HG03066 (cell line): Measurements from ENCODE around the gene MLN.

Source experiments
- ATAC-seq: cut with Tn5 transposase; IDR thresholded peaks from one replicate; pipeline ENCODE4 v1.9.1; 2021; ENCODE audit warnings: low read depth; ENCODE audit not compliant: unreplicated experiment

MLN gene

DNA sequence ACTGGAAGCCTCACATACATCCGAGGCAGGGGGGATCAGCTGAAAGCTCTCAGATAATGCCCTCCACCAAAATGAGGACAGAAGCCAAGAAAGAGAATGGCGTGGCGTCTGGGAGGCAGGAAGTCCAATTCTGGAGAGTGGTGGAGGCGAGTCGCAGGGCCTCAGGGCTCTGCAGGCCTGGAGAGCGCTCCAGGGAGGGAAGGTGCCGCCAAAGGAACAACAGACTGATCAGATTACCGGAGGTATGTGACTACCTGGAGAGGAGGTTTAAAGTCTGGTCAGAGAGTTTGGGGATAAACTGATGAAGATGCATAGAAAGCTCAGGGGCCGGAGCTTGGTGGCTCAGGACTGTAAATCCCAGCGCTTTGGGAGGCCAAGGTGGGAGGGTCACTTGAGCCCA lies 45.9 kb downstream of the MLN start:
- ATAC-seq, result no peak

DNA sequence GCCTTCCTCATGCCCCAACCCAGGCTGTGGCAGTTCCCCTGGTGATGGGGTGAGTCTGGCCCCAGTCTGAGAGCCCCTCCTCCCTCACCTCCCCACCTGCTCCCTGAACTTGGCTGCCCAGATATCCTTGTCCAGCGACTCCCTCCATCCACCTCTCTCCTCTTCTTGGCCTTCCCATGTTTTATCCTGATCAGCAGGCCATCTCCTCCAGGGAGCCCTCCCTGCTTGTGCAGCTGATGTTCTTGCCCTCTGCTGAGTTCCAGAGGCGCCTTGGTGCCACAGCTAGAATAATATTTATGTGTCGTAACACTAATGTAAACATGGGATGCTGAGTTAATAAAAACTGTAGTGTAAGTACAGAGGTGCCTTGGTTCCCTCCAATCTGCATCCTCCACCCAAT lies 46.7 kb downstream of the MLN start:
- no peak for ATAC-seq

DNA sequence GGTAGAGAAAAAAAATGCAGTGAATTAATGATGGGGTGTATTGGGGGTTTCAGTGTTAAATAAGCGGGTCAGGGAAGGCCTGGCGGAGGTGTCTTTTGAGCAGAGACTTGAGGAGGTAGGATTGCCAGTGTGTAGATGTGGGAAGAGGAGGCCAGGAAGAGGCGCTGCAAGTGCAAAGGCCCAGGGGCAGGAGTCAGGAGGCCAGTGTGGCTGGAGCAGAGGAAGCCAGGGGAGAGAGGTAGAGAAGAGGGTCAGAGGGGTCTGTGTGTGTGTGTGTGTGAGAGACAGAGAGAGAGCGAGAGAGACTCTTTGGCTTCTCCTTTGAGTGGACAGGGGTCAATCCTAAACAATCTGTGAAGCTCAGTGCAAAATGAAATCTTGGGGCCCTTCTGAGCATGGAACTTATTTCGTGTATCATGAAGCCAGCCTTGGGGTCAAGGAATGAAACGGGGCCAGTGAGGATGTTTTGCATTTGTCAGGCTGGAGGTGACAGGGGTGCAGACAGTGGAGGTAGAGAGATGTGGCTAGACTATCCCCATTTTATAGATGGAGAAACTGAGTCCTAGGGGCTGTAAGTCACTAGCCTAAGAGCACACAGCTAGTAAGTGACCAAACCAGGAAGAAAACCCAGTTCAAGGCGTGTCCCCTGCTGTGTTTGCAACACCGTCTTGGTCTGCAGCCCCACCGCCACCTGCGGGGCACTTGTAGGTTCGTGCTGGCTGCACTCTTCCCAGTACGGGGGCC lies 47.4 kb downstream of the MLN start:
- ATAC-seq, result no peak

DNA sequence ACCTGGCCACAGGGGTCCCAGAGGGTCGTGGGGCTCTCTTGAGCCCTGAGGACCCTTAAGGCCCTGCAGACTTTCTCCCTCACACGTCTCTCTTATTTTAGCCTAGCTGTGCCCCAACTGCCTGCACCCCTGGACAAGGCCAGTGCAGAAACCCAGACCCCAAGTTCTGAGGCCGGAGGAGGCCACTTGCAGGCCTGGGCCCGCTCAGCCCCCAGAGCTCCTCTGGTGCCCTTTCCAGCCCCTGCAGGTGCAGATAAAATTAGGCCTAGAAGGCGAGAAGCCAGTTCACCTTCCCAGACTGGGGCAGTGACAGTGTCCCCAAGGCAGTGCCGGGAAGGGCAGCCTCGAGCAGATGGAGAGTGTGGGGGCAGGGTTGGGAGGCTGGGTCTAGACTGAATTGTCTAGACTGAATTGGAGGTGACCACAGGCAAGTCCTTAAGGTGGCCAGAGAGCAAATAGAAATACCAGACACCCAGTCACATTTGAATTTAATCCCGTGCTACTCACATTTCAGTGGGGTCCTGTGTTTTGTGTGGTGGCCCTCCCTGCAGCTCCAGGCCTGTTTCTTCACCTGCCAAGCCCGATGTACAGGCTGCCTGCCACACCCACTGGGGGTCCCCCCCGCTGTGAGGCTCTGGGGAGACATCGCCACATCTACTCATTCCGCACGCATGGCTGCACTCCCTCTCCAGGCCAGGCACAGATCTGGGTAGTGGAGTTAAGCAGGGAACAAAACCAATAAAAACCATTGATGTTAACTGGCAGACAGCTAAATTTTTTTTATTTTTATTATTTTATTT lies 48.5 kb downstream of the MLN start:
- ATAC-seq, result no peak

DNA sequence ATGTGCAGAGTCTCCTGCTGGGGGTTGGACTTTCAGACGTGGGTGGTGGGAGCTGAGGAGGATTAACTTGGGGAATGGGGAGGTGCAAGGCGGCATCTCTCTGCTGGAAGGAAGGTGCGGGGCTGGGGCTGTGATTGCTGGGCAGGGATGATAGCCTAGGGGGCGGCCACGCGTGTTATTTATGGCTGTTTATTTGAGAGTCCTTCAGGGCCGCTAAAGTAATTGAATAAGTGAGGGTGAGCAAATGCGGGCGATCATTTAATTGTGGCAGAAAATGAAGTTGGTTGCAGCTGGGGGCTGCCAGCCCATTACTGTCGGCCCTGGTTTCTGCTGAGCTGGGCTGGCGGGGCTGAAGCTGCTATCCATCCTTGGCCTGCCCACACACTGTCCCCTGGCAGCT lies 49.6 kb downstream of the MLN start:
- ATAC-seq, result no peak

DNA sequence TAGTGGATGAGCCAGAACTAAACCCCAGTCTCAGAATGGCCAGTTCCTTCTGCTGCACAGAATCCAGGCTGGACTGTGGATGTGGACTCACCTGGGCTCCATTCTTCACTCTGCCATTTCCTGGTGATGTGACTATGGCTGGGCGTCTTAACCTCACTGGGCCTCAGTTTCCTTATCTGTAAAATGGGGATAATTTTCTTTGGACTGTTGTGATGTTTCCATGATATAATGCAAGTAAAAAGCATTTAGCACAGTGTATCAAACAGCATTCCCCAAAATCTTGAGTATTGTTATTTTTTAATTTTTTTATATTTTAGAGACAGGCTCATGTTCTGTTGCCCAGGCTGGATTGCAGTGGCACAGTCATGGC lies 51.2 kb downstream of the MLN start:
- no peak for ATAC-seq

DNA sequence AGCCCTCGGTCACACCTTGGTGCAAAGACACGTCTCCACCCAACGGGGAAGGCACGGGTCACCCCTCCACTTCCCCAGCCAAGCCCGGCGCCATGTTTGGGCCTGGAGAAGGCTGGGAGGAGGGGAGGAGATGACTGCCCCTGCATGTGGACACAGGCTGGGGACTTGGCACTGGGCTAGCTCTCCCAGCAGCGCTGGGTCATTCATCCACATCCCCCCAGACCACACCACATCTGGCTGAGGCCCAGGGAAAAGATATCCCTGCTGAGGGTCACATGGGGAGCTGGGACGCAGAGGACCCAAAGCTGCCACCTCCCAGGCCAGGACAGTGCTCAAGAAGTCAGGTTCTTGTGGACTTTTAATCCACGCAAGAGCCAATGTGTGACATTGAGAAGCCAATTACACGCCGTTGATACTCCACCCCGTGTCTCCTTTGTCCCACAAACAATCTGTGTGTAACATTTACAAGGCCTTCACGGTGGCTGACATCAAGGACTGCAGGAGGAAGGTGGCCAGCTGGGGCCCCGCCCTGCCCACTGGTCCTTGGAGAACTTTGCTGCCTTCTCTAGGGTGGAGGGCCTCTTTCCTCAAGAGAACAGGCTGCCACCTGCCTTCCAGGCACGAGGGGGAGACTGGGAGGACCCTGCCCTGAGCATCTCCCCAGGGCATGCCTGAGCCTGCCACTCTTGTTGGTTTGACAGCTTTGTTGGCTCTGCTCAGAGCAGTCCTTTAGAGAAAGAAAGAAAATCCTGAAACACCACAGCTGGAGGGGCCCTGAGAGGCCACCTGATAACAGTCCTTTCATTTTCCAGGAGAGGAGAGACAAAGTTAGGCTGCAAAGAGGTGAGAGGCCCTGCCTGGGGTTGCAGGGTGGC lies 51.8 kb downstream of the MLN start:
- no peak for ATAC-seq

DNA sequence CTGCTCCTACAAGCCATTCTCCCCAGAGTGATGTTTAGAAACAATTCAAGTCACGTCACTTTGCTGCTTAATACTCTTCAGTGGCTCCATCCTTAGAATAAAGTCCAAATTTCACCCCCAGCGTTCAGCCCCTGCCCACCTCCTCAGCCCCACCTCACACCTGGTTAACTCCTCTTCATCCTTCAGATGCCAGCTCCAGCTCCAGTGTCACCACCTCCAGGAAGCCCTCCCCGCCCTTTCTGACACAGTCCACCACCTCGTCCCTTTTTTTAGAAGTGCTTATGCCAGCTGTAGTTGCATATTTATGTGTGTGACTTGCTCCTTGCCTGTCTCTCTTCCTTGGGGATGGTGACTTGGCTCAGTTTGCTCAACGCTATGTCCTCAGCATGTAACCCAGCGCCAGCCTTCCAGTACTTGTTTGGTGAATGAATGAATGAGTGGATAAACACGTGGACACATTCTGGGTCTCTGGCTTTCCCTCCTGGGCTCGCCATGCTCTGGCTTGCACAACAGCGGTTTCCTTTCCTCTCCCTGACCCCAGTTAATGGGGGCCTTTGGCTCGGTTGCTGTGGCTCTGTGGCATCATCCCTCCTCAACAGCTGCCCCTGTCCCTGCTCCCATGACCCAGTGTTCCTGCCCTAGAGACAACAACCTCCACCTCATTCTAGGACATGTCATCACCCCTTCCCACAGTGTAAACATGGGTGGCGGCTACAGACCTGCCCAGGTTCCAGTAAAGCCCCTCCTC lies 53.4 kb downstream of the MLN start:
- no peak for ATAC-seq

DNA sequence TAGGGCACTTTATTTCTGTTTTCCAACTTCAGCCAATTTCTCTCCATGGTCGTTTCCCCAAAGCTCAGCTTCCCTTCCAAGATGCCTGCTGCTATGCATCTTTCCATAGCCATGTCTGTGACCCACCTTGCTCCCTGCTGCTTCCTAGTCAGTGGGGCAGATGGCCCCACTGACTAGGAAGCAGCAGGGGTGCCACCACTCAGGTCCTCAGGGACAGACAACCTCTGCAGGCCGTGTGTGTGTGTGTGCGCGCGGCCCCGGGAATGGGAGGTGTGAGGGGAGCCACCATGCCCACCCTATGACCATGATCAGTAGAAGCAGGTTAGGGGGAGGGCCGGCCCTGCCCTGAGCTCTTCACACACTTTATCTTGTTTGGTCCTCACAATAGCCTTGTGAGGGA lies 54.4 kb downstream of the MLN start:
- ATAC-seq, result no peak

DNA sequence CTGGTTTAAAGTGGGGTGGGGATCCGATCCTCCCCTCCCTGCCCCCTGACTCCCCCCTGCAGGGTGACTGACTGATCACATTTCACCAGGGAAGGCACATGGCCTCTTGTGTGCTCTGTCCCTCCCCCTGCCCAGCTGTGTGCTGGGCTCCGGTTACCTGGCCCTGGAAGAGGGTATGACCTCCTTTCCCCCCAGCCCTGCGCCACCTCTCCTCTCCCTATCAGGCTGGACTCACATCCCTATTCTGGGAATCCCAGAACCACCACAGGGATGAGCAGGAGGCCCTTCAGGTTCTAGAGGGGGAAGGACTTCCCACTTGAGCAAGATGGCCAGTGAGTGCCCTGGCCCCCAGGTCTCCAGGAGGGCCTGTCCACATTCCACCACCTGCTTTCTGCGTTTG lies 55.0 kb downstream of the MLN start:
- ATAC-seq, result no peak

DNA sequence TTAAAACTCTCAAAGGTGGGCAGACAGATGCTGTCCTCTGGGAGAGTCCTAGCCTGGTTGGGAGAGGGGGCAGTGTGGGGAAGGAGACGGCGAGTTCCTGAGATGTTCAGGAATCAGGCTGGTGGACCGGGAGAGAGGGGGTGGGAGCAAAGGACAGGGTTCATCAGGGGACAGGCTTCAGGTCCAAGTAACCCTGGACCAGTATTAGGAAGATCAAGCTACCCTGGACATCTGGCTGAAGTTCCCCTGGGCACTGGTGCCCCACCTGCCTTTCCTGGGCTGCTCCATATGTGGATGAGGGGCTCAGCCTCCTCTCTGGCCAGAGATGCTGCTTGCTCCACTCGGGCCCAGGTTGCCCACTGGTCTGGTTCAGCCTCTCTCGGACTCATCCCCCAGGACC lies 56.0 kb downstream of the MLN start:
- no peak for ATAC-seq

DNA sequence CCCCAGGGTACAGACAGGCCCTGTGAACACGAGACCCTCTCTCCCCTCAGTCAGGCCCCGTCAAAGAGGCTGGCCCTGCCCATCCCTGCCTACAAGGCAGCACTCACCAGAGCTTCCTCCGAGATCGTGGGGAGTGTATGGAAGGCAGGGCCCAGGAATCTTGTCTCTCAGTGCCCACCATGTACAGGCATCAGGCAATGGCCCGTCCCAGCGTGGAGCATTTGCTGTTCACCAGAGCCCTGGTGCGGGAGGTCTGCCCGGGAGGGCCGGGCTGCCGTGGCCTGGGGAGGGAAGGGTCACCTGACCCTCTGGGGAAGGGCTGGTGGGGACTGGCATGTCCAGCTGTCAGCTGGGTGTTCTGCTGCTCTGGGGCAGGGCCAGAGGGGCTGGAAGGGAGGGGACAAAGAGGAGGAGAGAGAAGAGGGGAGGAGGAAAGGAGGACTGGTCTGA lies 57.1 kb downstream of the MLN start, which contains the start of gene IP6K3:
IP6K3 (minus strand) TSS at position 255 of the 450 bp plus-strand sequence. CDS start 11,429 bp downstream, outside the sequence.
- no peak for ATAC-seq

DNA sequence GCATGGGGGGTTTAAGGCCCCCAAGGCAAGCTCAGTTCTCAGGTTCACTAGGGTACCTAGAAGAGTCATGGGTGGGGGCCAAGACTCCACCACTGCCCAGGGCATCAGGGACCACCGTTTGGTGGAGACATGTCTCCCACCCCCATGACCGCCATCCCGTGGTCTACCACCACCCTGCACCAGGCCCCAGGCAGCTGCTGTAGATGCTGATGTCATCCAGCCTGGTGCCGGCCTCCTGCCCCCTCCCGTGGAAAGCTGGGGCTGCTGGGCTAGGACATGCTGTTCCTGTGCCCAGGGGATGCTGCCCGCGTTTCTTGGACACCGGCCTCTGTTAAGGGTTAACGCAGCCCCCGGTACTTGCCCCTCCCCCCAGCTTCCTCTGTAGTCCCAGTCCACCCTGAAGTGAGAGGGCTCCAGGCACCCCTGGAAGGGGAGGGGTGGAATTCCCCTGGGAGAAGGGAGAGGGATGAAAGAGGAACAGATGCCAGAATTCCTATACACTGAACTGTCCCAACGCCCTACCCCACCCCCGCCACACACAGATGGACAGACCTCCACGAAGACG lies 57.7 kb downstream of the MLN start:
- no peak for ATAC-seq

DNA sequence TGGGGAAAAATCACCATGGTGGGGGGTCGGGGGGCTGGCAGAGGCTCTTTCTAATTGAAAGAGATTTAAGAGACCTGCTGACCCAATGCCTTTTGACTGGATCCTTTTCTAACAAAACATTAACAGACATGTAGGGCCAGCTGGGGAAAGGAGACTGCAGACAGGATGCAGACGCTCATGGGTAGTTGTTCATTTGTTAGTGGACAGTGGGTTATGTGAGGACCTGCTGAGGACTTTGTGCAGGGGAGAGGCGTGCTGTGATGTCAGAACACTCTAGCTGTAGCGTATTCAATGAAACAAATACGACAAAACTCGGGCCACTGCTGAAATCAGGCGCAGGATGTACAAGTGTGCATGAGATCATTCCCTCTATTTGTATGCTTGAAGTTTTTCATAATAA lies 58.3 kb downstream of the MLN start:
- ATAC-seq, result no peak

DNA sequence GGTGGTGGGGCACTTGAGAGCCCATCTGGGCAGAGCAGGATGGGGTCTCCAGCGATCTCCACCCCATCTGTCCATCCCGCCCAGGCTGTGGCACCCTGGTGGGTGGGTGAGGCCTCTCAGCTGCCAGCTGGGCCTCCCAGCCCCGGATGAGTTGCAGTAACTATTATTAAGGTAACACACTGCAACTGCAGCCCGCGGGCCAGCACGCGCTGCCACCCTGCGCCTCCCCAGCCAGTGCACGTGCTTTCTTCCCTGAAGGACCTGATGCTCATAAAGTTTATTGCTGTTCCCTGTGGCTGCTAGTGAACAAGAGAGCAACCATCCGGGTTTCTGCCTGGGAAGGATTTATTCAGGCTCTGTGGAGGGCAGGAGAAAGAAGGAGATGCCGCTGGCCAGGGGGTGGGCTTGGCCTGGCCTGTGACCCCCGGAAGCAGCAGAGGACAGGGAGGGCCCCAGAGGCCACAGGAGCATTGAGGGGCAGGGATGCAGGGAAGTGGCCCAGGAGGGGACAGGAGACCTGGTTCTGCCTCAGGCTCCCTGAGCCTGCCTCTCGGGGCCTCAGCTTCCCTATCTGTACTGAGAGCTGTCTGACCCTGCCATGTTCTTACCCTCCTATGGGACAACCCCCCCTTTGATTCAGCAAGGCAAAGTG lies 58.8 kb downstream of the MLN start:
- no peak for ATAC-seq
